Muscle layer of colon (tissue), 2 donors: ENCODE measurements around the gene ZNF568.

ENCODE experiments used
- H3K27ac ChIP-seq: one replicate; pipeline ENCODE4 v1.7.0; 2013; ENCODE audit warnings: low read depth, mild to moderate bottlenecking, low read length, moderate library complexity
- H3K27me3 ChIP-seq, 2 donors: one replicate each; pipeline ENCODE4 v1.7.0; 2013; ENCODE audit warnings: low read length in 2 of 2, mild to moderate bottlenecking in 2 of 2; ENCODE audit not compliant: insufficient read depth in 2 of 2, control insufficient read depth in 1 of 2
- H3K36me3 ChIP-seq: one replicate; pipeline ENCODE4 v1.7.0; 2013; ENCODE audit warnings: mild to moderate bottlenecking, low read length; ENCODE audit not compliant: insufficient read depth
- H3K4me1 ChIP-seq: one replicate; pipeline ENCODE4 v1.7.0; 2013; ENCODE audit warnings: mild to moderate bottlenecking, low read length; ENCODE audit not compliant: insufficient read depth
- H3K4me3 ChIP-seq, 2 donors: one replicate each; pipeline ENCODE4 v1.7.0; 2013; ENCODE audit warnings: low read length in 2 of 2, low read depth in 1 of 2, mild to moderate bottlenecking in 1 of 2, moderate library complexity in 1 of 2
- H3K9ac ChIP-seq: one replicate; pipeline ENCODE4 v1.7.0; 2013; ENCODE audit warnings: low read length
- H3K9me3 ChIP-seq: one replicate; pipeline ENCODE4 v1.7.0; 2013; ENCODE audit warnings: mild to moderate bottlenecking, low read length
- donor health status: abdominal sarcoma.
- donor health status: Adenocarcinoma of cecum.

The ZNF568 gene

GRCh38 chr19:36915992-36916830, at the start of gene ZNF568, which contains the start of gene ZNF829:
TSS of gene ZNF568 (plus strand) at chr19:36916332. CDS start at chr19:36922771, 6,439 bp downstream.
TSS of gene ZNF829 (minus strand) at chr19:36916291. CDS start at chr19:36915167, 1,124 bp downstream.
- H3K4me1 ChIP-seq = peaks cover 12% of the 10 kb centered on the region
- H3K9me3 ChIP-seq = no peaks in the 10 kb centered on the region
- peaks cover 17% of the 10 kb centered on the region for H3K36me3 ChIP-seq
- H3K27ac ChIP-seq = peak within 1 kb of the TSS; percentile 77
- H3K27me3 ChIP-seq = no peaks in the 10 kb centered on the region
- H3K9ac ChIP-seq = peak within 1 kb of the TSS; percentile 84
- peak within 1 kb of the TSS; percentile 55 to 97 for H3K4me3 ChIP-seq

DNA sequence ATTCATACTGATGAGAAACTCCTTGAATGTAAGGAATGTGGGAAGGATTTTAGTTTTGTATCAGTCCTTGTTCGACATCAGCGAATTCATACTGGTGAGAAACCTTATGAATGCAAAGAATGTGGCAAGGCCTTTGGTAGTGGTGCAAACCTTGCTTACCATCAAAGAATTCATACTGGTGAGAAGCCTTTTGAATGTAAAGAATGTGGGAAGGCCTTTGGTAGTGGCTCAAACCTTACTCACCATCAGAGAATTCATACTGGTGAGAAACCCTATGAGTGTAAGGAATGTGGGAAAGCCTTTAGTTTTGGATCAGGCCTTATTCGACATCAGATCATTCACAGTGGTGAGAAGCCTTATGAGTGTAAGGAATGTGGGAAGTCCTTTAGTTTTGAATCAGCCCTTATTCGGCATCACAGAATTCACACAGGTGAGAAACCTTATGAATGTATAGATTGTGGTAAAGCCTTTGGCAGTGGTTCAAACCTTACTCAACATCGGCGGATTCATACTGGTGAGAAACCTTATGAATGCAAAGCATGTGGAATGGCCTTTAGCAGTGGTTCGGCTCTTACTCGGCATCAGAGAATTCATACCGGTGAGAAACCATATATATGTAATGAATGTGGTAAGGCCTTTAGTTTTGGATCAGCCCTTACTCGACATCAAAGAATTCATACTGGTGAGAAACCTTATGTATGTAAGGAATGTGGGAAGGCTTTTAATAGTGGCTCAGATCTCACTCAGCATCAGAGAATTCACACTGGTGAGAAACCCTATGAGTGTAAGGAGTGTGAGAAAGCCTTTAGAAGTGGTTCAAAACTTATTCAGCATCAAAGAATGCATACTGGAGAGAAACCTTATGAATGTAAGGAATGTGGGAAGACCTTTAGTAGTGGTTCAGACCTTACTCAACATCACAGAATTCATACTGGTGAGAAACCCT, 38.9 kb upstream of the ZNF568 start:
- no peak overlapping the region for H3K9ac ChIP-seq
- no peaks in the 10 kb centered on the region for H3K27me3 ChIP-seq
- H3K27ac ChIP-seq = no peak overlapping the region
- H3K4me3 ChIP-seq = peak overlapping the region in 1 of 2 donors; percentile 25
- peaks cover 66% of the 10 kb centered on the region for H3K9me3 ChIP-seq
- H3K4me1 ChIP-seq = no peaks in the 10 kb centered on the region
- H3K36me3 ChIP-seq = peaks cover 26% of the 10 kb centered on the region

GRCh38 chr19:36891768-36892357, 24.3 kb upstream of the ZNF568 start:
- peak overlapping the region; percentile 37 for H3K4me3 ChIP-seq
- no peaks in the 10 kb centered on the region for H3K27me3 ChIP-seq
- H3K27ac ChIP-seq = no peak overlapping the region
- H3K9me3 ChIP-seq = peaks cover 88% of the 10 kb centered on the region
- H3K4me1 ChIP-seq = no peaks in the 10 kb centered on the region
- H3K9ac ChIP-seq = no peak overlapping the region
- peaks cover 50% of the 10 kb centered on the region for H3K36me3 ChIP-seq

- H3K36me3 ChIP-seq = peaks cover 56% of the 10 kb centered on the region
- H3K4me1 ChIP-seq = no peaks in the 10 kb centered on the region
- no peaks in the 10 kb centered on the region for H3K27me3 ChIP-seq
- no peak overlapping the region for H3K9ac ChIP-seq
- no peak overlapping the region for H3K27ac ChIP-seq
- peaks cover 83% of the 10 kb centered on the region for H3K9me3 ChIP-seq
- peak overlapping the region; percentile 3 to 20 for H3K4me3 ChIP-seq
Observed at GRCh38 chr19:36894849-36895383, 21.2 kb upstream of the ZNF568 start.

- H3K9me3 ChIP-seq = peaks cover 62% of the 10 kb centered on the region
- H3K27me3 ChIP-seq = no peaks in the 10 kb centered on the region
- peaks cover 35% of the 10 kb centered on the region for H3K36me3 ChIP-seq
- H3K27ac ChIP-seq = no peak overlapping the region
- no peak overlapping the region for H3K9ac ChIP-seq
- H3K4me1 ChIP-seq = no peaks in the 10 kb centered on the region
- H3K4me3 ChIP-seq = peak overlapping the region in 1 of 2 donors; percentile 38
Observed at GRCh38 chr19:36898422-36898821, 17.7 kb upstream of the ZNF568 start.

DNA sequence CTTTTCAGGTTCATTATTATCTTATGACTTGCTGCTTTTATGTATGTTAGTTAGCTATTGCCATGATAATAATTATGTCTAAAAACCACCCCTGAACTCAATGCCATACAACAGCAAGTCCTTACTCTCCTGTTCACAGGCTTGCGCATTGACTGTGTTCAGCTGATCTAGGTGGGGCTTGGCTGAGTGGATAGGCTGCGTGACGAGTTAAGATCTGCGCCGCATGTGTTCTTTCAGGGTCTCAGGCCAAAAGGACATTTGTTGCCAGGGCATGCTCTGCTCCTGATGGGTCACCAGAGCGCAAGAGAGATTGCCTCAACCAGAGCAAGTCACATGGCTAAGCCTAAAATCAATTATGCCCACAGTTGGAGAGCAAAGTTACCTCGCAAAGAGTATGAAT, 859 bp downstream of the ZNF568 start:
- Histone ChIP-seq H3K9ac (peak overlapping the region; percentile 84), H3K27ac (no peak overlapping the region), H3K4me3 (peak overlapping the region; percentile 55 to 97), H3K9me3 (no peaks in the 10 kb centered on the region), H3K36me3 (peaks cover 21% of the 10 kb centered on the region), H3K4me1 (peaks cover 12% of the 10 kb centered on the region), H3K27me3 (no peaks in the 10 kb centered on the region)

DNA sequence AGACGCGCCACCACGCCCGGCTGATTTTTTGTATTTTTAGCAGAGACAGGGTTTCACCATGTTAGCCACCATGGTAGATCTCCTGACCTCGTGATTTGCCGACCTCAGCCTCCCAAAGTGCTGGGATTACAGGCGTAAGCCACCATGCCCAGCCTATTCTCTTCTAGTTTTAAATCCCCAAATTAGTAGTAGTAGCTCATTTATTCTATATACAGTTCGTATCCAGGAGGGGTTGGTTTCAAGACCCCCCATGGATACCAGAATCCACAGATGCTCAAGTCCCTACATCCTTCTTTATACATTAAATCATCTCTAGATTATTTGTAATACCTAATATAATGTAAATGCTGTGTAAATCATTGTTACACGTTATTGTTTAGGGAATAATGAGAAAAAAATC, 2.0 kb downstream of the ZNF568 start:
- H3K9me3 ChIP-seq = no peaks in the 10 kb centered on the region
- no peak overlapping the region for H3K27ac ChIP-seq
- no peak overlapping the region for H3K9ac ChIP-seq
- peaks cover 12% of the 10 kb centered on the region for H3K4me1 ChIP-seq
- H3K27me3 ChIP-seq = no peaks in the 10 kb centered on the region
- no peak overlapping the region for H3K4me3 ChIP-seq
- peaks cover 27% of the 10 kb centered on the region for H3K36me3 ChIP-seq

DNA sequence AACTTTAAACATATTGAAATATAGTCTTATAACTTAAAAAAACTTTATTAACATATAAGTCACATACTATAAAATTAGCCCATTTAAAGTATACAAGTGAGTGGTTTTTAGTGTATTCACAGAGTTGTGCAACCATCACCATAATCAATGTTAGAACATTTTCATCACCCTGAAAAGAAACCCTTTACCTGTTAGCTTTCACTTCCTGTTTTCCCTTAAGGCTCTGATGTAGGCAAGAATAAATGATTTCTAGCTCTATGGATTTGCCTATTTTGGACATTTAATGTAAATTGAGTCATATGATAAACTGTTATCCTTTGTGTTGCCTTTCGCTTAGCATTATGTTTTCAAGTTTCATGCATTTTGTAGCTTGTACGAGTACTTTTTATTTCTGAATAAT, 15.6 kb downstream of the ZNF568 start:
- H3K27me3 ChIP-seq = no peaks in the 10 kb centered on the region
- peaks cover 3% of the 10 kb centered on the region for H3K9me3 ChIP-seq
- H3K27ac ChIP-seq = no peak overlapping the region
- H3K4me1 ChIP-seq = no peaks in the 10 kb centered on the region
- peaks cover 15% of the 10 kb centered on the region for H3K36me3 ChIP-seq
- H3K4me3 ChIP-seq = no peak overlapping the region
- no peak overlapping the region for H3K9ac ChIP-seq

- H3K27me3 ChIP-seq = no peaks in the 10 kb centered on the region
- no peak overlapping the region for H3K27ac ChIP-seq
- no peak overlapping the region for H3K4me3 ChIP-seq
- H3K36me3 ChIP-seq = peaks cover 51% of the 10 kb centered on the region
- no peaks in the 10 kb centered on the region for H3K4me1 ChIP-seq
- H3K9me3 ChIP-seq = peaks cover 26% of the 10 kb centered on the region
- H3K9ac ChIP-seq = no peak overlapping the region
Observed at GRCh38 chr19:36939153-36939552, 23.0 kb downstream of the ZNF568 start.

DNA sequence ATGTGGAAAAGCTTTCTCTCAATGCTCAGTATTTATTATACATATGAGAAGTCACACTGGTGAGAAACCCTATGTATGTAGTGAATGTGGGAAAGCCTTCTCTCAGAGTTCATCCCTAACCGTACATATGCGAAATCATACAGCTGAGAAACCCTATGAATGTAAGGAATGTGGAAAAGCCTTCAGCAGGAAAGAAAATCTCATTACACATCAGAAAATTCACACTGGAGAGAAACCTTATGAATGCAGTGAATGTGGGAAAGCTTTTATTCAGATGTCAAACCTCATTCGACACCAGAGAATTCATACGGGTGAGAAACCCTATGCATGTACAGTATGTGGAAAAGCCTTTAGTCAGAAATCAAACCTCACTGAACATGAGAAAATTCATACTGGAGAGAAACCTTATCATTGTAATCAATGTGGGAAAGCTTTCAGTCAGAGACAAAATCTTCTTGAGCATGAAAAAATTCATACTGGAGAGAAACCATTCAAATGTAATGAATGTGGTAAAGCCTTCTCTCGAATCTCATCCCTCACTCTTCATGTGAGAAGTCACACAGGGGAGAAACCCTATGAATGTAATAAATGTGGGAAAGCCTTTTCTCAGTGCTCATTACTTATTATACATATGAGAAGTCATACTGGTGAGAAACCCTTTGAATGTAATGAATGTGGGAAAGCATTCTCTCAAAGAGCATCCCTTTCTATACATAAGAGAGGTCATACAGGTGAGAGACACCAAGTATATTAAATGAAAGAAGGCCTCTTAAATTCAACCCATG, 34.4 kb downstream of the ZNF568 start:
- no peak overlapping the region for H3K9ac ChIP-seq
- no peaks in the 10 kb centered on the region for H3K27me3 ChIP-seq
- peaks cover 27% of the 10 kb centered on the region for H3K9me3 ChIP-seq
- no peak overlapping the region for H3K27ac ChIP-seq
- peak overlapping the region in 1 of 2 donors; percentile 12 for H3K4me3 ChIP-seq
- H3K4me1 ChIP-seq = no peaks in the 10 kb centered on the region
- peaks cover 41% of the 10 kb centered on the region for H3K36me3 ChIP-seq
